Measurements from ENCODE around the gene ATP6V0C. TPM values are rescaled to one million over a fixed set of nuclear protein-coding genes. Genes with fewer than 3 reads are reported as not detected.

ATP6V0C gene
- polyA plus RNA-seq, 1 donor (not counting 4 experiments of a cell fraction or from before 2014, with no cell fraction given): 11.4 TPM

DNA sequence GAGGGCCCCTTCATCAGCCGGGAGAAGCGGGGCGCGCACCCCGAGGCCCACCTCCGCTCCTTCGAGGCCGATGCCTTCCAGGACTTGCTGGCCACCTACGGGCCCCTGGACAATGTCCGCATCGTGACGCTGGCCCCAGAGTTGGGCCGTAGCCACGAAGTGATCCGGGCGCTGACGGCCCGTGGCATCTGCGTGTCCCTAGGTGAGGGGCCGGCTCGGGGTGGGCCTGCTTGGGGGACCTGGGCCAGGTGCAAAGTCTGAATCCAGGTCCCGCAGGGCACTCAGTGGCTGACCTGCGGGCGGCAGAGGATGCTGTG, 14.0 kb downstream of the ATP6V0C start:
- no peak overlapping the region for H3K9ac ChIP-seq (ENCODE audit: control insufficient read depth, extremely low read depth, insufficient read depth, low read length)
- H3K9me1 ChIP-seq (ENCODE audit: control insufficient read depth, extremely low read depth, insufficient read depth, low read length): no peaks in the 10 kb centered on the region
- no peak overlapping the region for H3K4me3 ChIP-seq (ENCODE audit: control insufficient read depth in 2 of 3, extremely low read depth in 1 of 3, insufficient read depth in 2 of 3, low read depth in 1 of 3, low read length in 3 of 3)
- dilution Hi-C loops (cut with MboI; ENCODE audit: extremely low pct_ligation_motif_present, low sequenced_read_pairs): no loop called here
- H3K27me3 ChIP-seq (ENCODE audit: control insufficient read depth, extremely low read depth, insufficient read depth, low read length): no peaks in the 10 kb centered on the region
- H3K79me2 ChIP-seq (ENCODE audit: control insufficient read depth, insufficient read depth, low read length): peaks cover 3% of the 10 kb centered on the region
- H3K9me3 ChIP-seq (ENCODE audit: control insufficient read depth, low read depth, low read length): no peaks in the 10 kb centered on the region
- peaks cover 23 to 46% of the 10 kb centered on the region in 2 experiments for H3K36me3 ChIP-seq (ENCODE audit: control insufficient read depth in 2 of 2, extremely low read depth in 1 of 2, insufficient read depth in 2 of 2, low read length in 2 of 2)
- TF ChIP-seq, protein P1, sequence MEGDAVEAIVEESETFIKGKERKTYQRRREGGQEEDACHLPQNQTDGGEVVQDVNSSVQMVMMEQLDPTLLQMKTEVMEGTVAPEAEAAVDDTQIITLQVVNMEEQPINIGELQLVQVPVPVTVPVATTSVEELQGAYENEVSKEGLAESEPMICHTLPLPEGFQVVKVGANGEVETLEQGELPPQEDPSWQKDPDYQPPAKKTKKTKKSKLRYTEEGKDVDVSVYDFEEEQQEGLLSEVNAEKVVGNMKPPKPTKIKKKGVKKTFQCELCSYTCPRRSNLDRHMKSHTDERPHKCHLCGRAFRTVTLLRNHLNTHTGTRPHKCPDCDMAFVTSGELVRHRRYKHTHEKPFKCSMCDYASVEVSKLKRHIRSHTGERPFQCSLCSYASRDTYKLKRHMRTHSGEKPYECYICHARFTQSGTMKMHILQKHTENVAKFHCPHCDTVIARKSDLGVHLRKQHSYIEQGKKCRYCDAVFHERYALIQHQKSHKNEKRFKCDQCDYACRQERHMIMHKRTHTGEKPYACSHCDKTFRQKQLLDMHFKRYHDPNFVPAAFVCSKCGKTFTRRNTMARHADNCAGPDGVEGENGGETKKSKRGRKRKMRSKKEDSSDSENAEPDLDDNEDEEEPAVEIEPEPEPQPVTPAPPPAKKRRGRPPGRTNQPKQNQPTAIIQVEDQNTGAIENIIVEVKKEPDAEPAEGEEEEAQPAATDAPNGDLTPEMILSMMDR (optimal IDR thresholded peaks at IDR 0.05 in 1 of 3, IDR thresholded peaks at IDR 0.05 in 1 of 3, conservative IDR thresholded peaks at IDR 0.05 in 1 of 3; ENCODE audit: extremely low read depth in 1 of 3, insufficient read depth in 2 of 3, low read length in 3 of 3): no peak
- no peak for FAIRE-seq
- H3K27ac ChIP-seq (ENCODE audit: control insufficient read depth, insufficient read depth, low read length): no peak overlapping the region
- H2AFZ ChIP-seq (ENCODE audit: control insufficient read depth, low read length): no peak overlapping the region
- no peak overlapping the region for H3K4me2 ChIP-seq (ENCODE audit: control insufficient read depth, extremely low read depth, insufficient read depth, low read depth, low read length)
- H3K4me1 ChIP-seq (ENCODE audit: control insufficient read depth, extremely low read depth, insufficient read depth, low read length): peaks cover 12% of the 10 kb centered on the region
- peaks cover 4% of the 10 kb centered on the region for H4K20me1 ChIP-seq (ENCODE audit: control insufficient read depth, extremely low read depth, insufficient read depth, low read length)
- DNase-seq (ENCODE audit: low read depth, low spot score): no peak

DNA sequence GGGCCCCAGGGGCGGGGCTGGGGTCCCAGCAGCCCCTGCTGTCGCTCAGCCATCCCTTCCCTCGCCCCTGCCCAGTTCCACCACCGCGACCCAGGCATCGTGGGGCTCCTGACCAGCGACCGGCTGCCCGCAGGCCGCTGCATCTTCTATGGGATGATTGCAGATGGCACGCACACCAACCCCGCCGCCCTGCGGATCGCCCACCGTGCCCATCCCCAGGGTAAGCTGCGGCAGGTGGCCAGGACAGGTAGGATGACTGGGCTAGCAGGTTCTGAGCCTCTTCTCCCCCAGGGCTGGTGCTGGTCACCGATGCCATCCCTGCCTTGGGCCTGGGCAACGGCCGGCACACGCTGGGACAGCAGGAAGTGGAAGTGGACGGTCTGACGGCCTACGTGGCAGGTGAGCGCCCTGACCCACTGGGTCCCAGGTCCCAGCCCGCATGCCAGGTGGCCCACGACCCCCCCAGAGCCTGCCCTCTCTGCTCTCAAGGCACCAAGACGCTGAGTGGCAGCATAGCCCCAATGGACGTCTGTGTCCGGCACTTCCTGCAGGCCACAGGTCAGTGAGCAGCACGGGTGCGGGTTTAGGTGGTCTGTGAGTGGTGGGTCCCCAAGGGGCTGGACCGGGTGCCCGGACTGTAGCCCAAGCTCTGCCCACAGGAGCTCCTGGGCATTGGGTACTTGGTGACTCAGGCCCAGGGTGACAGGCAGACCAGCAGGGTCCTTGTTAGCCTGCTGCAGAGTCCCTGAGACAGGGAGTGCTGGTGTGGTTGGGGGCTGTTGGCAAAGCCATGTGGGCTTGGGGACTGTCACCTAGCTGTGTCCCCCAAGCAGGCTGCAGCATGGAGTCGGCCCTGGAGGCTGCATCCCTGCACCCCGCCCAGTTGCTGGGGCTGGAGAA, 14.7 kb downstream of the ATP6V0C start:
- Histone ChIP-seq H3K9ac (ENCODE audit: control insufficient read depth, extremely low read depth, insufficient read depth, low read length) (no peak overlapping the region), H4K20me1 (ENCODE audit: control insufficient read depth, extremely low read depth, insufficient read depth, low read length) (peaks cover 4% of the 10 kb centered on the region), H3K4me2 (ENCODE audit: control insufficient read depth, extremely low read depth, insufficient read depth, low read depth, low read length) (no peak overlapping the region), H2AFZ (ENCODE audit: control insufficient read depth, low read length) (no peak overlapping the region), H3K27me3 (ENCODE audit: control insufficient read depth, extremely low read depth, insufficient read depth, low read length) (no peaks in the 10 kb centered on the region), H3K36me3 (ENCODE audit: control insufficient read depth in 2 of 2, extremely low read depth in 1 of 2, insufficient read depth in 2 of 2, low read length in 2 of 2) (peaks cover 23 to 42% of the 10 kb centered on the region in 2 experiments), H3K4me1 (ENCODE audit: control insufficient read depth, extremely low read depth, insufficient read depth, low read length) (peaks cover 14% of the 10 kb centered on the region), H3K4me3 (ENCODE audit: control insufficient read depth in 2 of 3, extremely low read depth in 1 of 3, insufficient read depth in 2 of 3, low read depth in 1 of 3, low read length in 3 of 3) (no peak overlapping the region), H3K9me3 (ENCODE audit: control insufficient read depth, low read depth, low read length) (no peaks in the 10 kb centered on the region), H3K79me2 (ENCODE audit: control insufficient read depth, insufficient read depth, low read length) (peaks cover 3% of the 10 kb centered on the region), H3K27ac (ENCODE audit: control insufficient read depth, insufficient read depth, low read length) (no peak overlapping the region), H3K9me1 (ENCODE audit: control insufficient read depth, extremely low read depth, insufficient read depth, low read length) (no peaks in the 10 kb centered on the region)
- no peak for DNase-seq (ENCODE audit: low read depth, low spot score)
- TF ChIP-seq EZH2 (IDR thresholded peaks at IDR 0.05; ENCODE audit: low read length): no peak
- TF ChIP-seq, protein P1 (optimal IDR thresholded peaks at IDR 0.05 in 1 of 3, IDR thresholded peaks at IDR 0.05 in 1 of 3, conservative IDR thresholded peaks at IDR 0.05 in 1 of 3; ENCODE audit: extremely low read depth in 1 of 3, insufficient read depth in 2 of 3, low read length in 3 of 3): no peak
- dilution Hi-C loops (cut with MboI; ENCODE audit: extremely low pct_ligation_motif_present, low sequenced_read_pairs): no loop called here
- no peak for FAIRE-seq

Data from keratinocyte (primary cell).